ENCODE data around the gene FAM53A.

FAM53A gene

DNA sequence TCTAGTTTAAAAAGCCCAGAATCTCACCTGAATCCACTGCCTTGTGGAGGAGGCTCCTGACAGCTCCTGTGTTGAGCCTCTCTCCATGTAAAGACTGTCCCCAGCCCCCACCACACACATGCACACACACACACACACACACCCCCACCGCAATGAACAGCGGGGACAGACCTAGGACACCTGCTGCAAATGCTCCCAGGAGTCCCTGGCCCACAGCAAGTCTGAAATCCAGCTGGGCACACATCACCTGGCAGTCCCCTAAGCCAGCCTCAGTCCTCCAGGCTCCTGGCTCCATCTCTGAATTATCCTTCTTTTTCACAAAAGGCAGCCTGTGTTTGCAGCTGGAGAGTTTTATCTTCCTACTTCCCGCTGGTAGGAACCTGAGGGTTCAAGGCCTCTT, 6.6 kb upstream of the FAM53A start:
- H3K4me1 ChIP-seq (ENCODE audit: insufficient read depth, poor library complexity, severe bottlenecking), result no peaks in the 10 kb centered on the region
- DNase-seq (ENCODE audit: low spot score), result no peak
- no peak overlapping the region for H3K4me3 ChIP-seq (ENCODE audit: severe bottlenecking)
- no peak for ATAC-seq (ENCODE audit: low read depth)
- no peaks in the 10 kb centered on the region for H3K27me3 ChIP-seq (ENCODE audit: insufficient read depth, poor library complexity, severe bottlenecking)
- peaks cover 56% of the 10 kb centered on the region for H3K36me3 ChIP-seq (ENCODE audit: low read depth)
- no peak overlapping the region for H3K27ac ChIP-seq (ENCODE audit: poor library complexity, severe bottlenecking)
- no peaks in the 10 kb centered on the region for H3K9me3 ChIP-seq (ENCODE audit: severe bottlenecking)
- TF ChIP-seq, protein P1, sequence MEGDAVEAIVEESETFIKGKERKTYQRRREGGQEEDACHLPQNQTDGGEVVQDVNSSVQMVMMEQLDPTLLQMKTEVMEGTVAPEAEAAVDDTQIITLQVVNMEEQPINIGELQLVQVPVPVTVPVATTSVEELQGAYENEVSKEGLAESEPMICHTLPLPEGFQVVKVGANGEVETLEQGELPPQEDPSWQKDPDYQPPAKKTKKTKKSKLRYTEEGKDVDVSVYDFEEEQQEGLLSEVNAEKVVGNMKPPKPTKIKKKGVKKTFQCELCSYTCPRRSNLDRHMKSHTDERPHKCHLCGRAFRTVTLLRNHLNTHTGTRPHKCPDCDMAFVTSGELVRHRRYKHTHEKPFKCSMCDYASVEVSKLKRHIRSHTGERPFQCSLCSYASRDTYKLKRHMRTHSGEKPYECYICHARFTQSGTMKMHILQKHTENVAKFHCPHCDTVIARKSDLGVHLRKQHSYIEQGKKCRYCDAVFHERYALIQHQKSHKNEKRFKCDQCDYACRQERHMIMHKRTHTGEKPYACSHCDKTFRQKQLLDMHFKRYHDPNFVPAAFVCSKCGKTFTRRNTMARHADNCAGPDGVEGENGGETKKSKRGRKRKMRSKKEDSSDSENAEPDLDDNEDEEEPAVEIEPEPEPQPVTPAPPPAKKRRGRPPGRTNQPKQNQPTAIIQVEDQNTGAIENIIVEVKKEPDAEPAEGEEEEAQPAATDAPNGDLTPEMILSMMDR (IDR thresholded peaks at IDR 0.05; ENCODE audit: poor library complexity, severe bottlenecking), result no peak

- no peaks in the 10 kb centered on the region for H3K27me3 ChIP-seq (ENCODE audit: insufficient read depth, poor library complexity, severe bottlenecking)
- H3K36me3 ChIP-seq (ENCODE audit: low read depth), result peaks cover 15% of the 10 kb centered on the region
- H3K4me1 ChIP-seq (ENCODE audit: insufficient read depth, poor library complexity, severe bottlenecking), result peaks cover 2% of the 10 kb centered on the region
- ATAC-seq (ENCODE audit: low read depth) (no peak), DNase-seq (ENCODE audit: low spot score) (no peak)
- TF ChIP-seq, protein P1 (IDR thresholded peaks at IDR 0.05; ENCODE audit: poor library complexity, severe bottlenecking), result no peak
- H3K9me3 ChIP-seq (ENCODE audit: severe bottlenecking), result no peaks in the 10 kb centered on the region
- no peak overlapping the region for H3K4me3 ChIP-seq (ENCODE audit: severe bottlenecking)
- H3K27ac ChIP-seq (ENCODE audit: poor library complexity, severe bottlenecking), result no peak overlapping the region
These were observed 2.4 kb upstream of the FAM53A start for GRCh38 chr4:1686440-1687036.

GRCh38 chr4:1685235-1686150, 1.4 kb upstream of the FAM53A start:
- TF ChIP-seq, protein P1 (IDR thresholded peaks at IDR 0.05; ENCODE audit: poor library complexity, severe bottlenecking), result no peak
- Histone ChIP-seq H3K36me3 (ENCODE audit: low read depth) (peaks cover 7% of the 10 kb centered on the region), H3K9me3 (ENCODE audit: severe bottlenecking) (no peaks in the 10 kb centered on the region), H3K27ac (ENCODE audit: poor library complexity, severe bottlenecking) (peak overlapping the region; percentile 59), H3K4me1 (ENCODE audit: insufficient read depth, poor library complexity, severe bottlenecking) (peaks cover 2% of the 10 kb centered on the region), H3K4me3 (ENCODE audit: severe bottlenecking) (peak overlapping the region; percentile 54), H3K27me3 (ENCODE audit: insufficient read depth, poor library complexity, severe bottlenecking) (no peaks in the 10 kb centered on the region)
- ATAC-seq (ENCODE audit: low read depth) (no peak), DNase-seq (ENCODE audit: low spot score) (no peak)

- Histone ChIP-seq H3K27ac (ENCODE audit: poor library complexity, severe bottlenecking) (peak overlapping the region; percentile 59), H3K36me3 (ENCODE audit: low read depth) (no peaks in the 10 kb centered on the region; the same call in 1 of the 2 replicates), H3K4me1 (ENCODE audit: insufficient read depth, poor library complexity, severe bottlenecking) (peaks cover 2% of the 10 kb centered on the region), H3K4me3 (ENCODE audit: severe bottlenecking) (peak overlapping the region; percentile 54), H3K27me3 (ENCODE audit: insufficient read depth, poor library complexity, severe bottlenecking) (no peaks in the 10 kb centered on the region), H3K9me3 (ENCODE audit: severe bottlenecking) (no peaks in the 10 kb centered on the region)
- DNase-seq (ENCODE audit: low spot score) (no peak), ATAC-seq (ENCODE audit: low read depth) (peak; percentile 35)
- TF ChIP-seq, protein P1 (IDR thresholded peaks at IDR 0.05; ENCODE audit: poor library complexity, severe bottlenecking), result no peak
These were observed 557 bp upstream of the FAM53A start for GRCh38 chr4:1684506-1685234.

Data from RWPE2 (cell line).